HG03457 (cell line): Measurements from ENCODE around the gene CD9.

Source experiments
- ATAC-seq: cut with Tn5 transposase; IDR thresholded peaks from one replicate; pipeline ENCODE4 v1.9.1; 2021; ENCODE audit warnings: moderate number of reproducible peaks; ENCODE audit not compliant: unreplicated experiment

Gene CD9

DNA sequence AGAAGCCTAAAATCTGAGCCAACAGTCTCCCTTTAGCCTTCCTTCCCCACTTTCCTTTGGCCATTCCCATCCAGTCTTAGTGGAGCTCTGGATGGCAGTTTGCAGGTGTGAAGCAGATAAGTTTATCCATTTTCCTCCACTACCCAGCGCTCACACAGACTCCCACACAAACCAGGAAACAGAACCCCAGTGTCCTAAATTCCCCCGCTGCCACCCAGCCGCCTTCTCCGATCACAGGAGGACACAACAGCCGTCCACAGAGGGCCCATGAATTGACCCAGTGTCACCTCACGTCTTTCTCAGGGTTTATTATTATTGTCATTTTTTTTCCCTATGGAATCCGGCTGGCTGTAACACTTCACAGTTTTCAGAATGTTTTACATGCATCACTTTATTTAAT is 16.4 kb downstream of the CD9 start:
- no peak for ATAC-seq

DNA sequence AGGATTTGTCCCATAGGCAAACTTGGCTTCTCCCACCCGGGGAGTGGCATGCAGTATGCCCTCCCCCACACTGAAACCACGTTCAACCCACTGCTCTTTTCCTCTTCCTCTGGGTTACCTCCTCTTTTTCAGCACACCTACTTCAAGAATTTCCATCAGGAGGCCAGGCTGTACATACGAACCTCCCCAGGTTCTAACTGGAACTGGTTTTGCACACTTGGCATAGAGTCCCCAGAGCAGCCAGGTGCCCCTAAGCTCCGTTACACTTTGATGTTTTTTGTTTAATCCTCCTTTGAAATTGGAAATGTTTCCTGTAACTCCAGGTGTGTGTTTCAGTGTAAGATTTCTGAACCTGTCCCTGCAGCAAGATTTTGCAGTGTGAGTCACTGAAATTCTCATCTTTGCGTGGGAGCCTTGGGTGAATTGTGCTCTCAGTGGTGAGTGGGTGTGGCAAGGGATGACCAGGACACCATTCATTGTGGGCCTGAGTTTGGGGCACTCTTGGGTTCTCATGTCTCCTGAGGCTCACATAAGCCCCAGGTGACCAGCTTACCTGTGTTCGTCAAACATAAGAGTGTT is 18.2 kb downstream of the CD9 start:
- ATAC-seq: no peak

DNA sequence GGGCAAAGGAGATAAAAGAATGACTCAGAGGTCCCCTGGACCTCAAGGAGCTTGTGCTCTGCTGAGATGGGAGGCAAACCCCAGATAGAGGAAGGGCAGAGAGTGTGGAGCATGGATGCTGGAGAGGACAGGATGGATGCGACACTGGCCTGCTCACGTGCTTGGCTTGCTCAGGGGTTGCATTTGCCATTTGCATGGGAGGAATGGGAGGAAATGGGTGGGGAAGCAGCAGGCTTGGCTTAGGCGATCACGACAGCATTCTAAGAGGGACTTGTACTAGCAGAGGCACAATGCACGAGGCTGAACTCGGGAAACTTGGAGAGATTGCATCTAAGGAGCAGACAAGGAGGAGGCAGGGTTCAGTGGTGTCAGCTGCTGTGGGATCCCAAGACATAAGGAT is 19.8 kb downstream of the CD9 start:
- no peak for ATAC-seq

DNA sequence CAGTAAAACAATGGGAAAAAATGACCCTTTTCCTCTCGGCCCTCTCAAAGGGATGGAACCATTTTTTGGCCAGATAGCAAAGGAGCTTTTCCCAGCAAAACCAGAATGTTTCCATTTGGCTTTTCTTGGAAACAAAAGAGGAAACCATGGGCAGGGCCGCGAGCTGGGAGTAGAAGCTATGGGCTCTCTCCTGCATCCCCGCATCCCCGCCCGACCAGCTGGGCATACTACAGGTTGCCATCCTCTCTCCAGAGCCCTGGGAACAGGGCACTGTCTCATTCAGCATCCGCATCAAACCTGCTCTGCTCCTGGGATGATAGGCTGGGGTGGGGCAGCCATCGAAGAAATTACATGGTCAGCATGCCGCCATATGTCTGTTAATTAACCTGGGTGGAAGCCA is 20.9 kb downstream of the CD9 start:
- ATAC-seq: no peak

DNA sequence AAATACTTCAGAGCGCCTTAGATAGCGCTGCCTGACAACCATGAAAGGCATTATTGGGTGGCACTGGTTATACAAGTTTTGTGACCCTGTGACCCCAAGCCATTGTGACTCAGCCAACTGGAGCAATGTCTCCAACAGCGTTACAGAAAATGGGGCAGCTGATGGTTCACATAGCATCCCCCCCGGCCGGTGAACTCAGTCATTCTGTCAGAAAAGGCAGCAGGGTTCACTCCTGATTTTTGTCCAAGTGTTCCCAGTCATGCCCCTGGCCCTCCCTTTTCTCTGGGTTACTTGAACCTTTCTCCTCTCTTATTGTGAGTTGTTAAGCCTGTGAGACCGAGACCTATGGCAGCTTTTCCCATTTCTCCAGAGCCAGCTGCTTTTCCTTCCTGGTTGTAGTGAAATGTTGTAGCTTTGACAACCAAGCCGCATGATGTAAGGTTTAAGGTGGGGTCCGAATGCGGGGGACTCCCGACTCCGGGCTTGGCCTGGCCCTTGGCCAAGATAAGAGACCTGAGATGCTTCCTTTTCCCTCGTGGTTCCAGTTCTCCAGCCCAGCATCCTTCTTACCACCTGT is 22.0 kb downstream of the CD9 start:
- ATAC-seq: no peak

DNA sequence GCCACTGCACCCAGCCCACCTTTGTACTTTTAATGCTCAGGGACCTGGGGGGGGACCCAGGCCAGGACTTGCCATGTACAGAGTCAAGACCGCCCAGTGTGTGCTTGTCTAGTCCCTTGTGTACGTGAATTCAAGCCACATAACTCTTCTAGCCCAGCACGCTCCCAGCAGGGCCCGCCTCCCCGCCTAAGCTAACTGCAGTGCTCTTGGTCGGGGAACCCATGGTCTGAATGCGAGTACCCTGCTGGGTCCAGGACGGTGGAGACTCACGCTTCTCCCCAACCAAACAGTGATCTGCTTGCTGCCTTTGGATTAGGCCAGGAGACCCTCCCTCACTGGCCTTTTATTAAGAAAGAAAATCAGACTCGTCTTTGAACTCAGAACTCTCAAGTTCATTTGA is 23.3 kb downstream of the CD9 start:
- no peak for ATAC-seq

DNA sequence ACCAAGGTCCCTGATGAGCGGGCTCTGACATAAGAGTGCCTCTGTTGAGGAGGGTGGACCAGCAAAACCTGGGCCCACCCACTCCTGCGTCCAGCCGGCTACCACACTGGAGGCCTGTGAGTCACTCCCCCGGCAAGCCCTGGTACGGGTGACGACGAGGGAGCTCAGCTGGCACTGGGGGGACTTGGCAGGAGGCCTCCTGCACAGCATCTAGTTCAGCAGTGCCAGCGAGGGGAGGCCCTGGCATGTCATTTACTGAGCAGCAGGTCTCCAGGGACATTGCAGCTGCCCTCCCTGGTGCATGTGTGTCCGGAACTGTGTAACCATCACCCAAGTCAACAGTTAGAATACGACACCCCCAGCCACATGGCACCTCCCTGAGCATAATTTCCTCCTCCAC is 24.4 kb downstream of the CD9 start:
- no peak for ATAC-seq

DNA sequence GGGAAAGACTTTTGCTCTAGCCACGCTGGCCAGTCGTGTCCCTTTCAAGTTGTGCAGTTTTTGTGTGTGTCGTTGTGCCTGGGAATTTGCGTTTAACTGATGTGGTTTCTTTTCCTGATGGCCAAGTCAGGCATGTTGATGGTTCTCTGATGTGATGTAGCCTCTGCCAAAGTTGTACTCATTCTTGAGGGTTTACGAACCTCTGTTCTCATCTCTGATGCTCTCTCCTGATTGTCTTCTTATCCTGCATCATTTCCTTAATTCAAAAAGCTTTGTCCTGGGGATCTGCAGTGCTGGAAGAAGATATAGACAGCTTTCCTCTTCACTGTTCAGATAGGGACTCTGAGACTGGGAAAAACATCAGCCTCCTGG is 25.4 kb downstream of the CD9 start:
- no peak for ATAC-seq

DNA sequence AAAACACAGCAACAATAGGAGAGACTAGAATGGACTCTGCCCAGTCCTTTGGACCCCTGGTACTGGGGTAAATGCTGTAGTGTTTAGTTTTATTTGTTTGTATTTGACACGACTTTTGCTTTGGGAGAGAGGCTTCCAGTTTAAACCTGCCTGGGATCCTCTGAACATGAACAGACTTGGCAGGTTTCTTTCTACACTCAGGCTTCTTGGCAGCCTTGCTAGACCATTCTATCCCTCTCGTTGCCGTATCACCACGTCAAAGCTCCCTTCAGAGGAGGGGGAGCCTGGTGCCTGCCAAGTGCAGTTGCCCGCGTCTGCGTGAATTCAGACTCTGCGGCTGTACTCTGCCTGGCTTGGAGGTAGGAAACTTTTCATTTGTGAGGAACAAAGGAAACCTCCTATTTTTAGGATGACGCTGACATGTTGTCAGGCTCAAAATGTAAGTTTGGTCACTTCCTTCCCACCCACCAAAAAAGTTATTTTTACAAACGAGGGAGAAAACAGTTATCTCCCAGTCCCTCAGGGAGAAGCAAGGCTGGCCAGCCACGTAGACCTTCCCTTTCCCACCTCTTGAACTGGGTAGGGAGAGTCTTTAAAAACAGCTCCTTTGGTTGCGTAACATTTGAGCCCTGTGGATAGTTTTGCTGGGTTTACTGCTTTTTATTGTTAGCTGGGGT is 25.9 kb downstream of the CD9 start:
- ATAC-seq: no peak

DNA sequence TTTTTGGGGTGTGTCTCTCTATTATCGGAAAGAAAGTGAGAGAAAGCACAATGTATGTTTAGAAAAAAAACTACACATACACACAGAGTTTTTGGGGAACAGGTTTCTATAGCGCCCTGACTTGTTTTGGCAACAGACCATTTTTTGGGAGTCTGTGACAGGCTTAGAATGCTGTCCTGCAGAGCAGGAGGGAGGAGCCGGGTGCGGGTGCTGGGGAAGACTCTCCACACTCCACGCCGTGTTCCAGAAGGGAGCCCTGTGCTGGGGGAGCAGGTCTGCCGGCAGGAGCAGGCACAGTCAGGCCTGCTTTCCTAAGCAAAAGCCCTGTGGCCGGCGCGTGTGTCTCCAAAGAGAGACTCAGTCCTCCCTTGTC is 26.5 kb downstream of the CD9 start:
- no peak for ATAC-seq

DNA sequence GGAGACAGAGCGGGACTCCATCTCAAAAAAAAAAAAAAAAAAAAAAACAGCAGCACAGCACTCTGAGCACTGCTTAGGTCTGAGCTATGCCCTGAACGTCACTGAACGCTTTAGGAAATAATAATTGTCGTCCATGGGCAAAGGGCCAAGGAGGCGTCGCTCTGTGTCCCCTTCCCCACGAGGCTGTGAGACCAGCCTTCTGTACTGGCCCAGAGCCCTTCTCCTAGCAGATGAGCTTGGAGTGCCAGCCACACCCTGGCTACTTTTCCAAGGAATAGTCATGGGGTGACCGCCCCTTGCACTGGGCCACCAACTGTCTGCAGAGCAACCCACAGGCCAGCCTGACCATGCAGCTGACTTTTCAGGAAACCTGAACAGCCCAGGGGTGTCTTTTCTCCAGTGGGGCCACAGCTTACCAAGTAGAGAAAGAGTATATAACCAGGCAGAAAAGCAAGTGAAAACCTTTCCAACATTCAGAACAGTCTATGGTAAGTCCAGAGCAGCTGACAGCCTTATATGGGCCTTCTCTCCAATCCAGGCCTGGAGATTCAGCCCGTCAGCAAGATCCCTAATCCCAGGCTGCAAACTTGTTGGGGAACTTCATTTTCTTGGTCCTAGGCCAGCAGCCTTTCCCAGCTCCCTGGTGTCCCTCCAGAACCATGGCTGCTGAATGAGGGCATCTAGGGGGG is 28.5 kb downstream of the CD9 start:
- ATAC-seq: no peak

DNA sequence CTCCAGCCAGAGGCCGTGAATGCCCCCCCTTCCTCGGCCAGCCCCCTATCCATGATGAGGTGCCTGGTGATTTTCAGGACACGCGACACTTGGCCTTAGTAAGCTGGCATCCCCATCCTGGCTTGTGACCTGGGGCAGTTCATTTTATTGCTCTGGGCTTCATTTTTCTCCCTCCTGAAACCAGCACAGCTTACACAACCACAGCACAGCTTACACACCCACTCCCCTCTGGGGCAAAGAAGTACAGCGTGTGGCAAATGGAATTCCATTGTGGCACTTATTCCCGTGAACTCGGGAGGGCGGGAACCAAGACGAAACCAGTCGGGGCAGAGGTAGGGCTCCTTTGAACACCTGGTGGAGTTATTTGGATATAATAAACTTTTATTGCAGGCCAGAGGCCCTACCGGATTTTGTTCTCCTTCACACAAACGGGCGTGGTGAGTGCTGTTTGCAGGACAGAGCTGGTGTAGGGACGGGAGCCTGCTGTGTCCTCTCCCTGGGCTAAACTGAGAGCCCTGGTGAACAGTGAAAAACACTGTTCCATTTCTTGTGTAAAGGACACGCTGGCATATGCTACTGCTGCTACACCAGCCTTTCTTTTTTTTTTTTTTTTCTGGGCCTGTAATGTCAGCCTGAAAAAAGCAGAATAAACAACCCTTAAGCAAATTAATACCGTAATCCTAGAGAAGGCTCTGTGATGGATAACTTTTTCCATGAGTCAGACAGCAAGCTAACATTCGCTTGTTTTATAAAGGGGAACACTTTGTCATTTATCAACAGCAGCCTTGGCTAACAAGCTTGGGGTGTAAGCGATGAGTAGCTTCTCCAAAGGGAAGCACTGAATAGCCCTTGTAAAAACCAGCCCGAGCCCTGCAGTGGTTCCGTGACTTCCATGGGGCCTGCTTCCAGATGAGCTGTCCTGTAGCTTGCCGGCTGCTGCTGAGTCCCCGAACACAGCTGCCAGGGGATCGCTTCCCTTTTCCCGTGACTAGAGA is 29.3 kb downstream of the CD9 start:
- no peak for ATAC-seq

DNA sequence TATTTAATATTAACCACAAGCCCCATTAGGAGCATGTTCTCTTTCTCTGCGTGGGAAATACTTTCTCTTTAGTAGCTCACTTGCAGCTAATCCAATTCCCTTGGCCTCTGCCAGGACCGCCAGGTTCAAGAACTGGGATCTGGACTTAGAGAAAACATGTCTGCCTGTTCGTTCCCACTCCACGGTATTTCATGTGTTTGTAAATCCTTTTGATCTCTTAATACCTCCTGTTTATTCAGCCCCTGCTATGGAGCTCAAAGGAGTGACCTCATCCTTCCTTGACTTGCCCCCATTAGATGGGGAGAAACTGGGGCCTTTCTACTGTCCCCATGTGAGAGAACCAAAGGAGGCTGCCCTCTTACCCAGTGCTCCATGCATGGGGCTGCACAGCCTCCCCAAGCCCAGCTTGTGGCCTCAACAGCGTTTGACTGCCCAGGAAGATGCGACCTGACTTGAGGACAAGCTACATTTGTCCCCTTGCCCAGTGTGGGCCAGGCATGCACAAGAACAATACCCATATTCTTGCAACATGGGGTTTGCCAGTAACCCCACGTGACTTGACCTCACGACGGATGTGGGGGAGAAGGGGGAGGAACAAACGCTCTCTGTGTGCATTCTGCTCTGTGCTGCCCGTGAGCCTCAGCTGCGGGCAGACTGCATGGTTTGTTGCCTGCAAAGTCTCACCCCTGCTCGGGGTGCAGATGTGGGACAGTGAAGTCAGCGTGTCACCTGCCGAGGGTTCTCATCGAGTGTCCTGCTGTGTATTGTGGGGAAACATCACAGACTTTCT is 30.3 kb downstream of the CD9 start:
- ATAC-seq: no peak

DNA sequence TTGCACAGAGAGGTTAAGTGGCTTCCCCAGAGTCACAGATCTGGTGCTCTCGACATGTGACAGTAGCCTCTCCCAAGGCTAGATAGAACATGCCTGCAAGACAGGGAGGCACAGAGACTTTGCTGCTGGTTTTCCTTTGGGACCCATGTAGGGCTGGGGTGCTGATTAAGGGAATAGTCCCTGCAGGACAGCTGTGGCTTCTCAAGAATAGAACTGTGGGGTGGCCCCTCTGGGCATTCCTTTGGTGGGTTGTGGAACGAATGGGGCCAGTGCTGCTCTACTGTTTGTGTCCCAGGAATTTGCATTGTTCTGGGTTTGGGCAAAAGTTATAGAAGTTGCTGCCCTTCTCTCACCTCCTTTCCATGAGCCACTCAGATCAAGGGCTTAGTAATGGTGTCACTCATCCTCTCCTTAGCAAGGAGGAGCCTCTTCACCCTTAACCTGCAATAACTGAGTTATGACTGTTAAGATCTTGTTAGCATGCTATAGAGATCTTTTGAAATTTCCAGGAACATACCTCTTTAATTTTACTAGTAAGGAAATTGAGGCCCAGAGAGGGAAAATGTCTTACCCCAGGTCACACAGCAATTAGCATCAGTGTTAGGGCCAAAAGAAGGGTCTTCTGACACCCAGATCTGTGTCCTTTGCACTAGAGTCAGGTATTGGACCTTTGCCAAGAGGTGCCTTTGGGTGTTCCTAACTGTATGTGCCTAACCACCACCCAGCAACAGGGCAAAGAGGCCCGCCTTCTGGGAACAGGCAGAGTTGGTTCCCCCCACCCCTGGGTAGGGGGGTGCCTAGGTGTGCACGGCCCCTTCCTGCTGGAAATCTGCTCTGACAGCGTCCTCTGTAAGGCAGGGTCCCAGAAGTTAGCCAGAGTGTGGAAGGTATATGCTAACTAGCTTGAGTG is 31.4 kb downstream of the CD9 start:
- ATAC-seq: no peak

DNA sequence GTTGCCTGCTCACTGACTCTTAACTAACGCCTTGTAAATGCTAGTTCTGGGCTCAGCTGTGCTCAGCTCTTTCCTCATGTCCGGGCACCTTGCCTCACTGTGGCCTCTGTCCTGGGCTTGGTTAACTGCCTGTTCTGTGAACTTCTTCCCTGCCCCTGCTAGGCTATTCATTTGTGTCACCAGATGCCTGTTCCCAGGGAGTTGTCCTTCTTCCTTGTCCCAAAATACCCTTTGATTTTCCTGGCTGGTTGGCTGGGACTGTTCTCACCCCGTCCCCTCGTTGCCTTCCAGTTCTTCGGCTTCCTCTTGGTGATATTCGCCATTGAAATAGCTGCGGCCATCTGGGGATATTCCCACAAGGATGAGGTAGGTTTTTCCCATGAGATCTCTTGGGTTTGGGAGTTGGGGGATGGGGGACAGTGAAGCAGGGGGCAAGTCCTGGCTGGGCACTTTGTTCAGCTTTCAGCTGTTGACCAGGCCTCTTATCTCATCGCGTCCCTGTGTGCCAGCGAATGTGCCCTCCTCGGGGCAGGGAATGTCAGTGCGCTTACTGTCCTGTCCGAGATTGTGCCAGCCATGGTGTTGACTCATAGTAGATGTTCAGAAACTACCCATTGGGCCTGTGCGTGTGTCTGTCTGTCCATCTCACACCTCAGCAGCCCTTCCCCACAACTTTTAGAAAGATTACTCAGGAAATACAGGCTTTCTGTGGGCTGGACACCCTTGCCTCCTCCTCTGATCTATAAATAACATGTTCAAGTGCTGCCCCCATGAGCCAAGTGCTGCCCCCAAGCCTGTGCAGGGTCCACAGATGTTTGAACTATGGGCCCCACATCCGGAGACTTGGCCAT is 33.1 kb downstream of the CD9 start:
- no peak for ATAC-seq

DNA sequence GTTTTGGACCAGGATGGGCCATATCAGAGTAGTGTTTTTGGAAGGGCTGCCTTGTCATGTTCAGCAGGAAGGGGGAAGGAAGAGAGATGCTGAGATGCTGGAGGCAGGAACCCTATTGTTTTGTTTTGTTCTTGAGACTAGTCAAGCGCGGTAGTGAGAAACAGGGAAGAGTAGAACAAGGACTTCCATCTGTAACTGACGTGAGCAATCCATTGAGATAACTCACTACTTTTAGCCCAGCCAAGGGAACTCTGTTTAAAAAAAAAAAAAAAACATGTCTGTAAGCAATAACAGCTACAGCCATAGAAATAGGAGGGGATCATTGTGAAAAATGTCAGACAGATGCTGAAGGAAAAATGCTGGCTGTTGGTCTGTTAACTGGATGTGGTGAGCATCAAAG is 34.0 kb downstream of the CD9 start:
- ATAC-seq: no peak

DNA sequence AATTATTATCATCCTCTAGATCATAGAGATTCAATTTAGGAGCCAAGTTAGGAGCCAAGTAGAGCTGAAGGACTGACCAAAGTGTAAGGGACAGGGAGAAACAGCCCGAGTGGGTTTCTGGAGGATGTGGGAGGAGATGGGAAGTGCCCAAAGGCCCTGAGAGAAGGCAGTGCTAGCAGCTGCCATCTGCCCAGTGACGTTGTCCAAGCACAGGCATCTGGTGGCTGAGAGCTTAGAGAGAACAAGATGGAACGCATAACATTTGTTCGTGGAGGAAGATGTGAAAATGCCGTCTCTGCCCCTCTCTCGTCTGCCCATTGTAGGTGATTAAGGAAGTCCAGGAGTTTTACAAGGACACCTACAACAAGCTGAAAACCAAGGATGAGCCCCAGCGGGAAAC is 34.7 kb downstream of the CD9 start:
- ATAC-seq: no peak

DNA sequence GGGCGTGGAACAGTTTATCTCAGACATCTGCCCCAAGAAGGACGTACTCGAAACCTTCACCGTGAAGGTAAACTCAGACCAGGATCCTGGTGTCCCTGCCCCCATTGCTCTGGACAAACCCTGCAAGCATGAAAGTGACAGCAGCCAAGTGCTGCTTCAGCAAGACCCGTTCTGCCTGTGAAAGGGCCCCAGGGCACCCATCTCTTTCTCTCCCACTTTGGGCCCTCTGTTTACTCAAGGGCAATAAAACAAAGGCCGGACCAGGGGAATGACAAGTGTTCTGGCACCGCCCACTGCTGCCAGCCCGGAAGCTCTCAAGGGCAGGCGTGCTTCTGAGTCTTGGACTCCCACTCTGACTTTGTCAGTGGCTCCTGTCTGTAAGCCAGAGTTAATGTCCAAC is 35.3 kb downstream of the CD9 start:
- ATAC-seq: no peak
